ENCODE results near the gene PTK6.

DNA sequence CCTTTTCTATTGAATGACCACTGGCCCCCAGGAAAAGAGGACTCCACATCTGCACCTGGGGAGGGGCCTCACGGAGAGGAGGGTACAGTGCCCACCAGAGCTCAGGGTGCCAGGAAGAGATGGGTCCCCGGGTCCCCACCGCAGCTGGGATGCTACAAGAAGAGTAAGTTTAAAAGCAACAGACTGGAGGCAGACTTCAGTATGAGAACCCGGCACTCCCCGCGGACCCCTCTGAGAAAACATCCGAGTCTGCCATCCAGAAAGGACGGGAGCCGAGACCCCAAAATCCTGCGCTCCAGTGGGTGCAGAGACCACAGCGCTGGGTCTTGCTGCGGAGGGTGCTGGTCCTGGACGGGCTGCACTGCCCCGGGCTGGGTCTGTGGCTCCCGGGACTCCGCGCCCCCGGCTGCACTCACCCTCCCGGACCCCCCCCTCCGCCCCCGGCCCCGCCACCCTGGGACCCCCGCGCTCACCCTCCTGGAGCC is 36.5 kb upstream of the PTK6 start:
- TF ChIP-seq POLR2AphosphoS5 (IDR thresholded peaks at IDR 0.05; ENCODE audit: low read depth, low read length) (no peak), TAF1 (IDR thresholded peaks at IDR 0.05; ENCODE audit: borderline replicate concordance, insufficient read depth, low read length) (no peak), SIN3A (IDR thresholded peaks at IDR 0.05; ENCODE audit: borderline replicate concordance, insufficient read depth, low read length) (no peak)
- TF ChIP-seq, protein P1, sequence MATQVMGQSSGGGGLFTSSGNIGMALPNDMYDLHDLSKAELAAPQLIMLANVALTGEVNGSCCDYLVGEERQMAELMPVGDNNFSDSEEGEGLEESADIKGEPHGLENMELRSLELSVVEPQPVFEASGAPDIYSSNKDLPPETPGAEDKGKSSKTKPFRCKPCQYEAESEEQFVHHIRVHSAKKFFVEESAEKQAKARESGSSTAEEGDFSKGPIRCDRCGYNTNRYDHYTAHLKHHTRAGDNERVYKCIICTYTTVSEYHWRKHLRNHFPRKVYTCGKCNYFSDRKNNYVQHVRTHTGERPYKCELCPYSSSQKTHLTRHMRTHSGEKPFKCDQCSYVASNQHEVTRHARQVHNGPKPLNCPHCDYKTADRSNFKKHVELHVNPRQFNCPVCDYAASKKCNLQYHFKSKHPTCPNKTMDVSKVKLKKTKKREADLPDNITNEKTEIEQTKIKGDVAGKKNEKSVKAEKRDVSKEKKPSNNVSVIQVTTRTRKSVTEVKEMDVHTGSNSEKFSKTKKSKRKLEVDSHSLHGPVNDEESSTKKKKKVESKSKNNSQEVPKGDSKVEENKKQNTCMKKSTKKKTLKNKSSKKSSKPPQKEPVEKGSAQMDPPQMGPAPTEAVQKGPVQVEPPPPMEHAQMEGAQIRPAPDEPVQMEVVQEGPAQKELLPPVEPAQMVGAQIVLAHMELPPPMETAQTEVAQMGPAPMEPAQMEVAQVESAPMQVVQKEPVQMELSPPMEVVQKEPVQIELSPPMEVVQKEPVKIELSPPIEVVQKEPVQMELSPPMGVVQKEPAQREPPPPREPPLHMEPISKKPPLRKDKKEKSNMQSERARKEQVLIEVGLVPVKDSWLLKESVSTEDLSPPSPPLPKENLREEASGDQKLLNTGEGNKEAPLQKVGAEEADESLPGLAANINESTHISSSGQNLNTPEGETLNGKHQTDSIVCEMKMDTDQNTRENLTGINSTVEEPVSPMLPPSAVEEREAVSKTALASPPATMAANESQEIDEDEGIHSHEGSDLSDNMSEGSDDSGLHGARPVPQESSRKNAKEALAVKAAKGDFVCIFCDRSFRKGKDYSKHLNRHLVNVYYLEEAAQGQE (IDR thresholded peaks at IDR 0.05; ENCODE audit: insufficient read depth in 1 of 2, low read depth in 2 of 2, low read length in 2 of 2): no peak
